ENCODE measurements around the gene C1QL4.
"Not testable (repeated sequence)": the region's sequence is repeated elsewhere in the genome, so short reads cannot be mapped to it uniquely, and the experiment has no call there.

C1QL4 gene

GRCh38 chr12:49336645-49337584 lies at the start of gene C1QL4:
Gene C1QL4, minus strand, starts transcription at chr12:49337188. Its CDS starts 711 bp downstream, at chr12:49336477.
- H3K4me3 ChIP-seq (ENCODE audit: low read depth, low read length) = peak within 1 kb of the TSS; percentile 44
- DNase-seq (ENCODE audit: low read depth) = no peak

- DNase-seq (ENCODE audit: low read depth); H3K4me3 ChIP-seq (ENCODE audit: low read depth, low read length): not testable (repeated sequence)
Measured at GRCh38 chr12:49380184-49380583, 43.2 kb upstream of the C1QL4 start.

GRCh38 chr12:49377386-49377785 lies 40.4 kb upstream of the C1QL4 start:
- DNase-seq (ENCODE audit: low read depth) = no peak
- no peak overlapping the region for H3K4me3 ChIP-seq (ENCODE audit: low read depth, low read length)

GRCh38 chr12:49375406-49375805 lies 38.4 kb upstream of the C1QL4 start:
- no peak overlapping the region for H3K4me3 ChIP-seq (ENCODE audit: low read depth, low read length)
- no peak for DNase-seq (ENCODE audit: low read depth)

GRCh38 chr12:49370539-49370938 lies 33.6 kb upstream of the C1QL4 start:
- no peak overlapping the region for H3K4me3 ChIP-seq (ENCODE audit: low read depth, low read length)
- no peak for DNase-seq (ENCODE audit: low read depth)

- H3K4me3 ChIP-seq (ENCODE audit: low read depth, low read length) = peak overlapping the region; percentile 78
- DNase-seq (ENCODE audit: low read depth) = no peak
Measured at GRCh38 chr12:49369411-49370145, 32.6 kb upstream of the C1QL4 start.

GRCh38 chr12:49368240-49368600 lies 31.2 kb upstream of the C1QL4 start:
- H3K4me3 ChIP-seq (ENCODE audit: low read depth, low read length) = peak overlapping the region; percentile 78

GRCh38 chr12:49367381-49368239 lies 30.6 kb upstream of the C1QL4 start, which contains the start of gene SPATS2:
Gene SPATS2, plus strand, starts transcription at chr12:49367462. Its CDS starts 93,551 bp downstream, at chr12:49461013.
- DNase-seq (ENCODE audit: low read depth) = no peak
- H3K4me3 ChIP-seq (ENCODE audit: low read depth, low read length) = peak within 1 kb of the TSS; percentile 78

More at GRCh38 chr12:49368240-49368600, 31.2 kb upstream of the C1QL4 start:
- DNase-seq (ENCODE audit: low read depth) = no peak

- peak; percentile 88 for DNase-seq (ENCODE audit: low read depth)
- H3K4me3 ChIP-seq (ENCODE audit: low read depth, low read length) = peak overlapping the region; percentile 78
Measured at GRCh38 chr12:49366652-49367380, 29.8 kb upstream of the C1QL4 start.

GRCh38 chr12:49366096-49366651 lies 29.2 kb upstream of the C1QL4 start:
- DNase-seq (ENCODE audit: low read depth) = no peak
- peak overlapping the region; percentile 78 for H3K4me3 ChIP-seq (ENCODE audit: low read depth, low read length)

GRCh38 chr12:49365542-49365941 lies 28.6 kb upstream of the C1QL4 start:
- no peak overlapping the region for H3K4me3 ChIP-seq (ENCODE audit: low read depth, low read length)
- peak; percentile 74 for DNase-seq (ENCODE audit: low read depth)

GRCh38 chr12:49364989-49365388 lies 28.0 kb upstream of the C1QL4 start:
- peak; percentile 78 for DNase-seq (ENCODE audit: low read depth)
- H3K4me3 ChIP-seq (ENCODE audit: low read depth, low read length) = no peak overlapping the region

GRCh38 chr12:49362077-49362476 lies 25.1 kb upstream of the C1QL4 start:
- DNase-seq (ENCODE audit: low read depth) = no peak
- no peak overlapping the region for H3K4me3 ChIP-seq (ENCODE audit: low read depth, low read length)

- DNase-seq (ENCODE audit: low read depth) = no peak
- no peak overlapping the region for H3K4me3 ChIP-seq (ENCODE audit: low read depth, low read length)
Measured at GRCh38 chr12:49359671-49360070, 22.7 kb upstream of the C1QL4 start.

- H3K4me3 ChIP-seq (ENCODE audit: low read depth, low read length) = no peak overlapping the region
- DNase-seq (ENCODE audit: low read depth) = peak; percentile 47
Measured at GRCh38 chr12:49358483-49359141, 21.6 kb upstream of the C1QL4 start.

- no peak overlapping the region for H3K4me3 ChIP-seq (ENCODE audit: low read depth, low read length)
- DNase-seq (ENCODE audit: low read depth) = no peak
Measured at GRCh38 chr12:49357103-49357678, 20.2 kb upstream of the C1QL4 start.

- no peak overlapping the region for H3K4me3 ChIP-seq (ENCODE audit: low read depth, low read length)
- no peak for DNase-seq (ENCODE audit: low read depth)
Measured at GRCh38 chr12:49355913-49356312, 18.9 kb upstream of the C1QL4 start.

GRCh38 chr12:49352351-49352750 lies 15.4 kb upstream of the C1QL4 start:
- no peak overlapping the region for H3K4me3 ChIP-seq (ENCODE audit: low read depth, low read length)
- DNase-seq (ENCODE audit: low read depth) = no peak
